SHP77 treated with DMSO at 0.1 percent for 48 hours (cell line): ENCODE results near the gene PELI3.

Experiments used
- DNase-seq: peaks from one replicate; lab custom pipeline; 2025; lab: John Stamatoyannopoulos, UW

PELI3 gene

GRCh38 chr11:66475349-66476172 lies 8.9 kb downstream of the PELI3 start:
- no peak for DNase-seq

GRCh38 chr11:66476173-66476840 lies 9.6 kb downstream of the PELI3 start:
- DNase-seq = no peak

- DNase-seq = no peak
These were observed 10.1 kb downstream of the PELI3 start for GRCh38 chr11:66476841-66477251.

GRCh38 chr11:66477263-66478201 lies 10.8 kb downstream of the PELI3 start:
- no peak for DNase-seq

GRCh38 chr11:66478729-66479393 lies 12.2 kb downstream of the PELI3 start:
- no peak for DNase-seq

GRCh38 chr11:66479394-66480116 lies 12.8 kb downstream of the PELI3 start:
- peak; percentile 78 for DNase-seq

GRCh38 chr11:66480117-66480938 lies 13.6 kb downstream of the PELI3 start, which contains the start of gene DPP3:
DPP3 (plus strand) TSS chr11:66480434; CDS start chr11:66482201, 1,767 bp downstream.
- DNase-seq = peak; percentile 97

GRCh38 chr11:66484806-66485380 lies 18.2 kb downstream of the PELI3 start:
- DNase-seq = no peak

GRCh38 chr11:66488957-66489356 lies 22.3 kb downstream of the PELI3 start:
- no peak for DNase-seq

GRCh38 chr11:66489636-66490035 lies 22.9 kb downstream of the PELI3 start:
- DNase-seq = peak; percentile 95

GRCh38 chr11:66491315-66491935 lies 24.7 kb downstream of the PELI3 start:
- DNase-seq = no peak

- DNase-seq = no peak
These were observed 25.6 kb downstream of the PELI3 start for GRCh38 chr11:66492161-66492865.

- no peak for DNase-seq
These were observed 26.4 kb downstream of the PELI3 start for GRCh38 chr11:66493130-66493529.

- no peak for DNase-seq
These were observed 27.8 kb downstream of the PELI3 start for GRCh38 chr11:66494458-66494857.

GRCh38 chr11:66494935-66495334 lies 28.2 kb downstream of the PELI3 start:
- no peak for DNase-seq

- no peak for DNase-seq
These were observed 28.7 kb downstream of the PELI3 start for GRCh38 chr11:66495401-66495854.

GRCh38 chr11:66497206-66497605 lies 30.5 kb downstream of the PELI3 start:
- no peak for DNase-seq

GRCh38 chr11:66498506-66498905 lies 31.8 kb downstream of the PELI3 start:
- no peak for DNase-seq
